ENCODE data around the gene ROPN1B. TPM values are rescaled to one million over a fixed set of nuclear protein-coding genes. Genes with fewer than 3 reads are reported as not detected.

ROPN1B gene
- total and polyA plus RNA-seq, 8 donors, result 0.13 to 0.31 TPM; not detected in 6

DNA sequence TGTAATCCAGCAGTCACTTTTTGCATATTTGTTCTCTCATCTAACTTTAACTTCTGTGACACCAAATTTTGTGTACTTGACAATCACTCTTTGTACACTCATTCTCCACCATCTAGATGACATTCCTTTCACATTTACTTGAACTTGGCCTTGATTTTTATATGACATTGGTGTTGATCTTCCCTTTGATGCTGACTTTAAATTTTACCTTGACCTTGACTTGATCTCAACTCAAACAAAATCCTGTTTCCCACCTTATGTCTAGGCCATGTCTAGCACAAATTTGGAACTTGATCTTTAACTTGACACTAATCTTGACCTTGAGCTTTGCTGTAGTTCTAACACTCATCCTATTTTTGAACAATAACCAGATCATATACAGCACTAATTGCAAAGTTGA lies 33.2 kb downstream of the ROPN1B start:
- Histone ChIP-seq H3K9me3 (peaks cover 0 to 56% (median 32%) of the 10 kb centered on the region in 4 donors), H3K4me3 (no peak overlapping the region), H3K27me3 (no peaks in the 10 kb centered on the region), H3K36me3 (peaks cover 0 to 33% (median 17%) of the 10 kb centered on the region in 4 donors), H3K27ac (no peak overlapping the region), H3K4me1 (no peaks in the 10 kb centered on the region)
- TF ChIP-seq EP300 (IDR thresholded peaks at IDR 0.05) (no peak), POLR2AphosphoS5 (IDR thresholded peaks at IDR 0.05) (no peak), POLR2A (IDR thresholded peaks at IDR 0.05) (no peak)
- TF ChIP-seq, protein P1, sequence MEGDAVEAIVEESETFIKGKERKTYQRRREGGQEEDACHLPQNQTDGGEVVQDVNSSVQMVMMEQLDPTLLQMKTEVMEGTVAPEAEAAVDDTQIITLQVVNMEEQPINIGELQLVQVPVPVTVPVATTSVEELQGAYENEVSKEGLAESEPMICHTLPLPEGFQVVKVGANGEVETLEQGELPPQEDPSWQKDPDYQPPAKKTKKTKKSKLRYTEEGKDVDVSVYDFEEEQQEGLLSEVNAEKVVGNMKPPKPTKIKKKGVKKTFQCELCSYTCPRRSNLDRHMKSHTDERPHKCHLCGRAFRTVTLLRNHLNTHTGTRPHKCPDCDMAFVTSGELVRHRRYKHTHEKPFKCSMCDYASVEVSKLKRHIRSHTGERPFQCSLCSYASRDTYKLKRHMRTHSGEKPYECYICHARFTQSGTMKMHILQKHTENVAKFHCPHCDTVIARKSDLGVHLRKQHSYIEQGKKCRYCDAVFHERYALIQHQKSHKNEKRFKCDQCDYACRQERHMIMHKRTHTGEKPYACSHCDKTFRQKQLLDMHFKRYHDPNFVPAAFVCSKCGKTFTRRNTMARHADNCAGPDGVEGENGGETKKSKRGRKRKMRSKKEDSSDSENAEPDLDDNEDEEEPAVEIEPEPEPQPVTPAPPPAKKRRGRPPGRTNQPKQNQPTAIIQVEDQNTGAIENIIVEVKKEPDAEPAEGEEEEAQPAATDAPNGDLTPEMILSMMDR (IDR thresholded peaks at IDR 0.05), result no peak
- intact Hi-C loops (cut with DNase I; ENCODE audit: low total_unique reads), result no loop called here
- DNase-seq, result no peak

DNA sequence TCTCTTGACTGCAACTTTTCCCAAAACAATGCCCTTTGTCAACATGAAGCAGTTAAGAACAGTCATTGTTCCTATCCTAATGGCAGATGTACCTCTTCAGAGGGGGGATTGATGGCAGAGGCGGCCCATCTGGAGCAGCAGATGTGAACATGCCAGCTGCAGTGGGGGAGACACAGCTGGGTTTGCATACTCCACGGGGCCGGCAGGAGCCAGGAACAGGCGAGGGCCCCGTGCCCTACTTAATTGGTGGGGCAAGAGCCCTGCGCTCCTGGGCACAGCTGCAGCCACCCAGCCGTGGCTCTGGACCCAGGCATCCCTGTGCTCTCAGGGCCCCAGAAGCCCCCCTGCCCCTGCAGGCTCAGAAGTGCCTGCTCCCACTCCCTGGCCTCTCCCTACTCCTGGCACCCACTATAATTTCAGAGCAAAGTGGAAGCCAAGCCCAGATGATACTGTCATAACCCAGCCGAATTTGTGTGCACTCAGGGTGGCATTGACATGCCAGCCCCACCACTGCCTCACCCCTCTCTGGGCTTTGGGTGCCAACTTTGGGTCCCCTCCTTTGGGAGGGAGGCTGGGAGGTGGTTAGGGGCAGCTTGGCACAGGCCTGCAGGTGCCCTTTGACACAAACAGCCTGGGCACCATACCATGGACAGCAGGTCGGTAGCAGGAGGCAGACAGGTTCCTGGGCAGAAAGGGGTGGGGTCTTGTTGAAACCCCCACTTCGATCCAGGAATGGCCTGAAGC lies 34.6 kb downstream of the ROPN1B start:
- Histone ChIP-seq H3K4me3 (no peak overlapping the region), H3K9me3 (peaks cover 0 to 42% (median 22%) of the 10 kb centered on the region in 4 donors), H3K27ac (no peak overlapping the region), H3K27me3 (no peaks in the 10 kb centered on the region), H3K4me1 (no peaks in the 10 kb centered on the region), H3K36me3 (peaks cover 12 to 48% (median 31%) of the 10 kb centered on the region in 4 donors)
- intact Hi-C loops (cut with DNase I; ENCODE audit: low total_unique reads), result no loop called here
- no peak for DNase-seq
- no peak for TF ChIP-seq POLR2AphosphoS5 (IDR thresholded peaks at IDR 0.05)
- no peak for TF ChIP-seq POLR2A (IDR thresholded peaks at IDR 0.05)
- TF ChIP-seq, protein P1 (IDR thresholded peaks at IDR 0.05), result no peak
- no peak for TF ChIP-seq EP300 (IDR thresholded peaks at IDR 0.05)
- 89 to 93% (median 91%) methylated on average over 9 to 10 of the region's 10 CpGs for WGBS, 5 donors

DNA sequence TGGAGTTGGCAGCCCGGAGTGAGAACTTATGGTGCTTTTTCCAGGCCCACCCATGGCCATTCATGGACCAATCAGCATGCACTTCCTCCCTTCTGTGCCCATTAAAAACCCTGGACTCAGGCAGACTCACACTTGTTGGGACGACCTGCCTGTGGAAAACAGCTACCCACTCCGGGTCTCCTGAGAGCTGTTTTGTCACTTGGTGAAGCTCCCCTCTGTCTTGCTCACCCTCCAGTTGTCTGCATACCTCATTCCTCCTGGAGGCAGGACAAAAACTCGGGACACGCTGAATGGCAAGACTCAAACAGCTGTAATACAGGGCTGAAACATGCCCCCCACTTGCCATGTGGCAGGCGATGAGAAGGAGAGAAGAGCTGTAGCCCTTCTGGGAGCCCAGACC lies 35.2 kb downstream of the ROPN1B start:
- Histone ChIP-seq H3K27ac (no peak overlapping the region), H3K4me3 (no peak overlapping the region), H3K4me1 (no peaks in the 10 kb centered on the region), H3K36me3 (peaks cover 13 to 54% (median 37%) of the 10 kb centered on the region in 4 donors), H3K27me3 (no peaks in the 10 kb centered on the region), H3K9me3 (peaks cover 0 to 36% (median 17%) of the 10 kb centered on the region in 4 donors)
- no peak for DNase-seq
- intact Hi-C loops (cut with DNase I; ENCODE audit: low total_unique reads), result no loop called here
- TF ChIP-seq POLR2AphosphoS5 (IDR thresholded peaks at IDR 0.05), result no peak
- no peak for TF ChIP-seq EP300 (IDR thresholded peaks at IDR 0.05)
- WGBS, 5 donors, result 86 to 95% (median 89%) methylated on average over 5 to 6 of the region's 6 CpGs

DNA sequence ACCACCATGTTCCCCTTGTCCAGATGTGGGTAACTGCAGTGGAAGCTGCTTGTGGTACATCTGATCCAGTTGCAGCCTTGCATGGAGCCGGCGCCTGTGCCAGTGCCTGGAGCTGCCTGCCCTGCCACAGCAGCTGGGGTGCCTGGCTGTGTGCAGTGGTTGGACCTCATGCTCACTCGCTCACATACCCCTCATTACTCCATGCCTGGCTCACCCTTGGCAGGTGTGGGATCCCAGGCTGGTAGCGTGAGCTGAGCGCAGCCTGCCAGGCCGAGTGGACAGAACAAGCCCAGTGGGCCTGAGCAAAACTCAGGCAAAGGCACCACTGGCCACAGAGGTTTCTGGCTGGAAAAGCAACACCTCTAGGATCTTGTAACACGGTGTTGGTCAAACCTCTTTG lies 35.7 kb downstream of the ROPN1B start:
- no peak for TF ChIP-seq EP300 (IDR thresholded peaks at IDR 0.05)
- TF ChIP-seq, protein P1 (IDR thresholded peaks at IDR 0.05), result no peak
- TF ChIP-seq POLR2AphosphoS5 (IDR thresholded peaks at IDR 0.05), result no peak
- no peak for TF ChIP-seq POLR2A (IDR thresholded peaks at IDR 0.05)
- intact Hi-C loops (cut with DNase I; ENCODE audit: low total_unique reads), result no loop called here
- Histone ChIP-seq H3K4me1 (no peaks in the 10 kb centered on the region), H3K27me3 (no peaks in the 10 kb centered on the region), H3K36me3 (peaks cover 13 to 58% (median 40%) of the 10 kb centered on the region in 4 donors), H3K4me3 (no peak overlapping the region), H3K27ac (no peak overlapping the region), H3K9me3 (peaks cover 0 to 32% (median 15%) of the 10 kb centered on the region in 4 donors)
- no peak for DNase-seq
- 83 to 100% (median 96%) methylated on average over 7 of the region's 7 CpGs for WGBS, 5 donors

DNA sequence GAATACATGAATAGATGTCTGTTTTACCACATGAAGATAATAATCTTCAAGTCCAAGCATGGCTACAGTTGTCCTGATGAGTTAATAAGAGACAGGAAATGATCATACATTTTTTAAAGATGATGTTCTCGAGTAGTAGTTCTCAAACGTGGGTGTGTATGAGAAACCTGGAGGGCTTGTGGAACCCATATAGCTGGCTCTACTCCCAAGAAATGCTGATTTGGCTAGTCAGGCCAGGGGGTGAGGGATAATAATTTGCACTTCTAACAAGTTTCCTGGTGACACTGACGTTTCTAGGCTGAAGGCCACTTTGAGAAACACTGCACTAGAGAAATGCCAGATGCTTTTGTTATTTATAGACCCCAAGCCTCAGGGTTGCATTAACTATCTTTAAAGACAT lies 37.0 kb downstream of the ROPN1B start:
- Histone ChIP-seq H3K36me3 (peaks cover 13 to 71% (median 49%) of the 10 kb centered on the region in 4 donors), H3K4me3 (no peak overlapping the region), H3K9me3 (peaks cover 0 to 19% (median 7%) of the 10 kb centered on the region in 4 donors), H3K4me1 (no peaks in the 10 kb centered on the region), H3K27ac (no peak overlapping the region), H3K27me3 (no peaks in the 10 kb centered on the region)
- 45 to 64% (median 57%) methylated on average over 3 of the region's 3 CpGs for WGBS, 5 donors
- TF ChIP-seq POLR2A (IDR thresholded peaks at IDR 0.05) (no peak), EP300 (IDR thresholded peaks at IDR 0.05) (no peak), POLR2AphosphoS5 (IDR thresholded peaks at IDR 0.05) (no peak)
- TF ChIP-seq, protein P1 (IDR thresholded peaks at IDR 0.05), result no peak
- intact Hi-C loops (cut with DNase I; ENCODE audit: low total_unique reads), result no loop called here
- DNase-seq, result no peak
